ENCODE data around the gene PFKFB4.

Gene PFKFB4
- total RNA-seq = 4.3 to 5.2 reads per million in 2 donors

GRCh38 chr3:48556796-48557626 lies at the start of gene PFKFB4:
PFKFB4 (minus strand) TSS chr3:48556803; CDS start chr3:48556777, 26 bp downstream.
- peak; percentile 96 for DNase-seq

- no peak for DNase-seq
Observed at GRCh38 chr3:48601622-48601994, 45.0 kb upstream of the PFKFB4 start.

- no peak for DNase-seq
Observed at GRCh38 chr3:48600711-48601621, 44.4 kb upstream of the PFKFB4 start.

- DNase-seq = no peak
Observed at GRCh38 chr3:48599509-48600285, 43.1 kb upstream of the PFKFB4 start.

- DNase-seq = no peak
Observed at GRCh38 chr3:48599077-48599501, 42.5 kb upstream of the PFKFB4 start.

- DNase-seq = no peak
Observed at GRCh38 chr3:48598323-48599076, 41.9 kb upstream of the PFKFB4 start.

- DNase-seq = no peak
Observed at GRCh38 chr3:48597408-48597800, 40.8 kb upstream of the PFKFB4 start.

- no peak for DNase-seq
Observed at GRCh38 chr3:48596676-48597407, 40.2 kb upstream of the PFKFB4 start.

GRCh38 chr3:48596157-48596556 lies 39.6 kb upstream of the PFKFB4 start:
- no peak for DNase-seq

- DNase-seq = no peak
Observed at GRCh38 chr3:48595526-48596121, 39.0 kb upstream of the PFKFB4 start.

- no peak for DNase-seq
Observed at GRCh38 chr3:48595075-48595525, 38.5 kb upstream of the PFKFB4 start, which contains the start of gene COL7A1. COL7A1 (minus strand) TSS chr3:48595329; CDS start chr3:48595159, 170 bp downstream.

GRCh38 chr3:48594417-48595049 lies 37.9 kb upstream of the PFKFB4 start:
- no peak for DNase-seq

GRCh38 chr3:48593337-48593736 lies 36.7 kb upstream of the PFKFB4 start:
- DNase-seq = no peak

- no peak for DNase-seq
Observed at GRCh38 chr3:48592519-48593087, 36.0 kb upstream of the PFKFB4 start.

GRCh38 chr3:48591886-48592518 lies 35.4 kb upstream of the PFKFB4 start:
- DNase-seq = no peak

- DNase-seq = no peak
Observed at GRCh38 chr3:48591436-48591835, 34.8 kb upstream of the PFKFB4 start.

GRCh38 chr3:48588230-48588629 lies 31.6 kb upstream of the PFKFB4 start:
- DNase-seq = no peak

GRCh38 chr3:48587686-48588085 lies 31.1 kb upstream of the PFKFB4 start:
- DNase-seq = no peak

GRCh38 chr3:48585411-48585810 lies 28.8 kb upstream of the PFKFB4 start:
- DNase-seq = no peak
